H1 (cell line): ENCODE data around the gene SMTN. TPM values are rescaled to one million over a fixed set of nuclear protein-coding genes. Genes with fewer than 3 reads are reported as not detected.

ENCODE experiments used
- CTCF ChIA-PET: fragments of 300-600 bp; sonication (Branson Sonifier 250); formaldehyde crosslinking; loops from one replicate; lab custom pipeline; 2021; ENCODE audit not compliant: partially characterized antibody; lab: Charles Lee
- POLR2A ChIA-PET: fragments of 300-600 bp; sonication (Branson Sonifier 250); formaldehyde crosslinking; loops from one replicate; lab custom pipeline; 2021; ENCODE audit warnings: inconsistent platforms; ENCODE audit not compliant: partially characterized antibody; lab: Charles Lee
- DNase-seq, 2 experiments: peaks; one replicate each; pipeline versions ENCODE4 v3.0.0 to v3.0.0-alpha.2; 2010 to 2022; ENCODE audit warnings: low spot score in 2 of 2, low read depth in 1 of 2, mixed read lengths in 1 of 2
- FAIRE-seq: peaks from 2 replicates; lab custom pipeline; 2011; peaks lifted over from hg19 to GRCh38; lab: Jason Lieb, UNC
- H2AFZ ChIP-seq: 2 replicates; pipeline ENCODE4 v1.8.1; 2012; ENCODE audit warnings: low read length, inconsistent platforms
- H2AK5ac ChIP-seq: 2 replicates; pipeline ENCODE4 v1.6.1; 2013; ENCODE audit warnings: low read depth, low read length
- H2BK120ac ChIP-seq: replicated peaks from 2 replicates; pipeline ENCODE3; 2013; ENCODE audit warnings: low read depth, low read length, inconsistent platforms
- H2BK12ac ChIP-seq: 2 replicates; pipeline ENCODE4 v1.6.1; 2013; ENCODE audit warnings: low read depth, low read length
- H2BK15ac ChIP-seq: 2 replicates; pipeline ENCODE4 v1.6.1; 2013; ENCODE audit warnings: low read length
- H2BK20ac ChIP-seq: 2 replicates; pipeline ENCODE4 v1.6.1; 2013; ENCODE audit warnings: low read length
- H2BK5ac ChIP-seq: 2 replicates; pipeline ENCODE4 v1.6.1; 2013; ENCODE audit warnings: low read depth, low read length
- H3K14ac ChIP-seq: 2 replicates; pipeline ENCODE4 v1.6.1; 2013; ENCODE audit warnings: inconsistent platforms; ENCODE audit not compliant: insufficient read length
- H3K18ac ChIP-seq: 2 replicates; pipeline ENCODE4 v1.6.1; 2013; ENCODE audit warnings: low read length; ENCODE audit errors: extremely low read depth
- H3K23ac ChIP-seq: 2 replicates; pipeline ENCODE4 v1.6.1; 2013; ENCODE audit warnings: inconsistent platforms; ENCODE audit not compliant: insufficient read length
- H3K23me2 ChIP-seq: 2 replicates; pipeline ENCODE4 v1.6.1; 2013; ENCODE audit warnings: low read depth, low read length
- H3K27ac ChIP-seq: 2 replicates; pipeline ENCODE4 v1.6.1; 2011; ENCODE audit warnings: low read depth, low read length, inconsistent platforms
- H3K27me3 ChIP-seq, 4 experiments: replicated peaks in 1 of 4; 1 replicate in 1 of 4; 2 replicates in 3 of 4; pipeline versions ENCODE4 v1.6.1 to v1.8.1; 2011 to 2013; ENCODE audit warnings: low read length in 3 of 4, mild to moderate bottlenecking in 3 of 4, inconsistent platforms in 2 of 4, mixed read lengths in 2 of 4, moderate library complexity in 1 of 4; ENCODE audit not compliant: control insufficient read depth in 3 of 4, insufficient read depth in 3 of 4; ENCODE audit errors: extremely low read depth in 1 of 4
- H3K36me3 ChIP-seq, 4 experiments: 2 replicates each; pipeline versions ENCODE4 v1.6.1 to v1.8.1; 2011 to 2013; ENCODE audit warnings: mild to moderate bottlenecking in 4 of 4, low read length in 3 of 4, moderate library complexity in 2 of 4, control low read depth in 1 of 4, inconsistent platforms in 1 of 4; ENCODE audit not compliant: insufficient read depth in 4 of 4, control insufficient read depth in 2 of 4
- H3K4ac ChIP-seq: replicated peaks from 2 replicates; pipeline ENCODE3; 2013; ENCODE audit warnings: low read length, low read depth, mixed read lengths, inconsistent platforms; ENCODE audit not compliant: insufficient read length
- H3K4me1 ChIP-seq, 4 experiments: replicated peaks in 1 of 4; 1 replicate in 1 of 4; 2 replicates in 3 of 4; pipeline versions ENCODE4 v1.6.1 to v1.8.1; 2011 to 2013; ENCODE audit warnings: low read length in 3 of 4, inconsistent platforms in 2 of 4, mixed read lengths in 1 of 4; ENCODE audit not compliant: insufficient read depth in 4 of 4, control insufficient read depth in 3 of 4
- H3K4me2 ChIP-seq, 2 experiments: 2 replicates each; pipeline versions ENCODE4 v1.6.1 to v1.8.1; 2011 to 2013; ENCODE audit warnings: low read depth in 2 of 2, low read length in 2 of 2, control low read depth in 1 of 2, inconsistent platforms in 1 of 2, mild to moderate bottlenecking in 1 of 2; ENCODE audit not compliant: insufficient read depth in 1 of 2
- H3K4me3 ChIP-seq, 4 experiments: fragments of 200-600, 300-600 bp in 1 of 4; sonication (generic), shearing (Covaris generic), sonication (Bioruptor Twin) in 1 of 4; 2 replicates each; pipeline versions ENCODE4 v1.5.1 to v1.8.1; 2011 to 2016; ENCODE audit warnings: low read length in 4 of 4, low read depth in 3 of 4, control low read depth in 2 of 4, inconsistent platforms in 2 of 4, mild to moderate bottlenecking in 2 of 4, mixed read lengths in 1 of 4, moderate library complexity in 1 of 4; ENCODE audit not compliant: insufficient read depth in 2 of 4; ENCODE audit errors: extremely low read depth in 1 of 4
- H3K56ac ChIP-seq: replicated peaks from 2 replicates; pipeline ENCODE3; 2013; ENCODE audit warnings: low read depth, mild to moderate bottlenecking, mixed read lengths, low read length, inconsistent platforms; ENCODE audit not compliant: insufficient read length
- H3K79me1 ChIP-seq: 2 replicates; pipeline ENCODE4 v1.6.1; 2013; ENCODE audit warnings: low read depth, low read length, control low read depth
- H3K79me2 ChIP-seq, 2 experiments: 2 replicates each; pipeline versions ENCODE4 v1.6.1 to v1.8.1; 2012 to 2013; ENCODE audit warnings: low read length in 2 of 2, mild to moderate bottlenecking in 2 of 2, inconsistent platforms in 1 of 2; ENCODE audit not compliant: insufficient read depth in 2 of 2, control insufficient read depth in 1 of 2
- H3K9ac ChIP-seq, 4 experiments: replicated peaks in 1 of 4; 1 replicate in 1 of 4; 2 replicates in 3 of 4; pipeline versions ENCODE4 v1.6.1 to v1.8.1; 2011 to 2013; ENCODE audit warnings: low read depth in 3 of 4, low read length in 3 of 4, control low read depth in 2 of 4, mild to moderate bottlenecking in 2 of 4, moderate library complexity in 2 of 4, inconsistent platforms in 1 of 4; ENCODE audit errors: extremely low read depth in 1 of 4
- H3K9me3 ChIP-seq, 2 experiments: 2 replicates each; pipeline versions ENCODE4 v1.6.1 to v1.8.1; 2012 to 2013; ENCODE audit warnings: mild to moderate bottlenecking in 2 of 2, moderate library complexity in 2 of 2, control low read depth in 1 of 2, inconsistent platforms in 1 of 2, low read depth in 1 of 2, low read length in 1 of 2, mixed read lengths in 1 of 2; ENCODE audit not compliant: insufficient read depth in 2 of 2
- H4K20me1 ChIP-seq, 2 experiments: replicated peaks in 1 of 2; 2 replicates each; pipeline versions ENCODE3 to v1.8.1; 2011 to 2013; ENCODE audit warnings: inconsistent platforms in 2 of 2, low read length in 2 of 2, mild to moderate bottlenecking in 1 of 2; ENCODE audit not compliant: insufficient read depth in 2 of 2, control insufficient read depth in 1 of 2
- H4K5ac ChIP-seq: 2 replicates; pipeline ENCODE4 v1.6.1; 2013; ENCODE audit warnings: low read length, low read depth, mixed read lengths, inconsistent platforms; ENCODE audit not compliant: insufficient read length
- H4K8ac ChIP-seq: 2 replicates; pipeline ENCODE4 v1.8.0; 2013; ENCODE audit warnings: mild to moderate bottlenecking, moderate library complexity, low read length, inconsistent platforms; ENCODE audit not compliant: insufficient read depth; ENCODE audit errors: extremely low read depth
- H4K91ac ChIP-seq: replicated peaks from 2 replicates; pipeline ENCODE3; 2013; ENCODE audit warnings: low read length, mixed read lengths, inconsistent platforms; ENCODE audit not compliant: insufficient read length
- ASH2L ChIP-seq: fragments of 200-600, 300-600 bp; sonication (generic); IDR thresholded peaks from one replicate; pipeline ENCODE4 v1.7.1; 2017; ENCODE audit warnings: low read length
- BACH1 ChIP-seq: IDR thresholded peaks from 2 replicates; pipeline ENCODE4 v1.6.1; 2012; ENCODE audit warnings: low read length, improper control_type of control experiment
- KDM4A ChIP-seq: IDR thresholded peaks from one replicate; pipeline ENCODE4 v1.7.1; 2012; ENCODE audit warnings: low read depth, mild to moderate bottlenecking, moderate library complexity, low read length, inconsistent platforms; ENCODE audit not compliant: severe bottlenecking
- MAX ChIP-seq: IDR thresholded peaks from 2 replicates; pipeline ENCODE4 v1.6.1; 2012; ENCODE audit warnings: inconsistent platforms
- POLR2A ChIP-seq, 2 experiments: IDR thresholded peaks; 1 replicate in 1 of 2; 2 replicates in 1 of 2; pipeline ENCODE4 v1.6.1; 2011; ENCODE audit warnings: low read depth in 2 of 2, low read length in 2 of 2, mild to moderate bottlenecking in 2 of 2; ENCODE audit errors: control extremely low read depth in 1 of 2
- RNF2 ChIP-seq: fragments of 200-900, 300-1000 bp; sonication (generic); IDR thresholded peaks from 2 replicates; pipeline ENCODE4 v1.7.1; 2016; ENCODE audit warnings: borderline replicate concordance, low read depth, mild to moderate bottlenecking, antibody characterized with exemption, low read length; ENCODE audit not compliant: poor library complexity, severe bottlenecking; ENCODE audit errors: missing control alignments
- WGBS, 2 experiments: shearing (Covaris generic) in 1 of 2; methylation state at CpG; one replicate each; pipeline versions ENCODE4 v1.1.6 to v1.1.7; 2013 to 2015; ENCODE audit warnings: low lambda C conversion rate in 2 of 2, mixed read lengths in 2 of 2, inconsistent platforms in 1 of 2, low coverage in 1 of 2, missing lambda C conversion rate in 1 of 2; ENCODE audit not compliant: insufficient replicate concordance in 2 of 2, insufficient coverage in 1 of 2, insufficient read length in 1 of 2; ENCODE audit errors: extremely low coverage in 1 of 2, missing lambda C conversion rate in 1 of 2; 5-methylcytosine and 5-hydroxymethylcytosine counted together
- polyA plus RNA-seq, 7 experiments: library from polyadenylated mRNA; depleted of rRNA in 3 of 7; stranded (reverse) in 5 of 7; unstranded in 2 of 7; fragments of >200 nt in 5 of 7; fragments of 200-250 nt in 2 of 7; gene quantifications; 1 replicate in 5 of 7; 2 replicates in 1 of 7; 4 replicates in 1 of 7; pipeline versions ENCODE4 v1.2.1 to v1.2.3, GENCODE V29; 2011 to 2013; ENCODE audit warnings: missing spikeins in 2 of 7, mixed read lengths in 2 of 7
- total RNA-seq: library from RNA; stranded (reverse); fragmentation: NEBNext Ultra II Directional; extraction: Animal tissue kit (Norgen Biotek cat#: 25700); gene quantifications from 2 replicates; pipeline ENCODE4 v1.2.1, GENCODE V29; 2021

The SMTN gene
- total and polyA plus RNA-seq, 2 of the 8 experiments (the other 6 are each of a cell fraction or from before 2014, with no cell fraction given) = 12.3 to 20.8 TPM

- TF ChIP-seq MAX = no peak
- no peak for TF ChIP-seq ASH2L
- TF ChIP-seq BACH1 = no peak
- TF ChIP-seq POLR2A (IDR thresholded peaks at IDR 0.05; ENCODE audit: control extremely low read depth in 1 of 2, low read depth in 2 of 2, low read length in 2 of 2) = no peak
- no peak for TF ChIP-seq RNF2
- peak; percentile 1 for TF ChIP-seq KDM4A
- Histone ChIP-seq H3K9ac (no peak overlapping the region; a peak in 1 of 7 replicates), H3K79me1 (no peaks in the 10 kb centered on the region; the same call in 1 of the 2 replicates), H4K91ac (no peak overlapping the region), H3K18ac (no peak overlapping the region), H3K4me1 (peaks cover 0 to 27% (median 16%) of the 10 kb centered on the region in 4 experiments; a peak in 6 of 7 replicates), H2AFZ (no peak overlapping the region), H4K5ac (no peak overlapping the region), H2AK5ac (no peak overlapping the region), H3K4ac (no peak overlapping the region), H3K23me2 (peaks cover 14% of the 10 kb centered on the region), H2BK12ac (no peak overlapping the region), H2BK120ac (no peak overlapping the region), H3K56ac (no peak overlapping the region), H3K4me2 (peak overlapping the region; percentile 82), H3K79me2 (peaks cover 0 to 9% of the 10 kb centered on the region in 2 experiments; a peak in 1 of 4 replicates), H4K8ac (no peak overlapping the region; the same call in 1 of the 2 replicates), H2BK20ac (no peak overlapping the region), H3K23ac (no peak overlapping the region), H3K4me3 (peak overlapping the region in 3 of 4 experiments; percentile 47 to 77 (median 72); a peak in 4 of 8 replicates), H2BK5ac (no peak overlapping the region), H3K27ac (no peak overlapping the region), H3K36me3 (no peaks in the 10 kb centered on the region), H4K20me1 (peaks cover 3 to 7% of the 10 kb centered on the region in 2 experiments), H3K9me3 (no peaks in the 10 kb centered on the region), H2BK15ac (0 out of 2 replicates have a peak overlapping the region, but pooled peaks have one; percentile 50), H3K14ac (no peak overlapping the region), H3K27me3 (peaks cover 0 to 5% (median 2%) of the 10 kb centered on the region in 4 experiments; a peak in 3 of 7 replicates)
- no peak for DNase-seq
- no peak for FAIRE-seq
- POLR2A ChIA-PET = interaction anchor here (1.0 to 12.2 kb wide), 9 partner anchors 9 to 659 kb away, joined by 3 to 220 read pairs (median 9); partner anchors contain the start of genes MORC2 and TUG1
- 78% methylated on average over 6 of the region's 6 CpGs; no CpG with 5 or more reads in 1 of the 2 experiments for WGBS, 2 experiments
- CTCF ChIA-PET = interaction anchor here (0.6 to 13.3 kb wide), 18 partner anchors 8 to 275 kb away, joined by 3 to 207 read pairs (median 4); partner anchors contain the start of genes MORC2, SELENOM and TUG1
Measured at GRCh38 chr22:31081963-31082605, 966 bp downstream of the SMTN start.
